SK-N-SH treated with all-trans-retinoic acid at 6 μM for 48 hours (cell line): ENCODE data around the gene RIMBP2.

ENCODE experiments used
- ATAC-seq: fragments of 200-7000 bp; cut with Tn5 transposase; 3 replicates; pipeline ENCODE4 v1.9.1; 2020; ENCODE audit warnings: mild to moderate bottlenecking, moderate library complexity
- ARNTL ChIP-seq: fragments of 450-650 bp; formaldehyde crosslinking; IDR thresholded peaks from 2 replicates; pipeline ENCODE4 v1.5.0; 2020; ENCODE audit warnings: low read depth, mild to moderate bottlenecking, moderate library complexity, borderline replicate concordance
- BACH2 ChIP-seq: fragments of 250-450 bp; sonication (Bioruptor Pico); IDR thresholded peaks from 2 replicates; pipeline ENCODE4 v1.9.0; 2021; ENCODE audit warnings: mild to moderate bottlenecking, borderline replicate concordance
- CREB5 ChIP-seq: fragments of 250-450 bp; sonication (Bioruptor Pico); IDR thresholded peaks from 2 replicates; pipeline ENCODE4 v1.5.1; 2020; ENCODE audit warnings: low read depth, mild to moderate bottlenecking, moderate library complexity
- CSDC2 ChIP-seq: fragments of 250-450 bp; sonication (Bioruptor Pico); IDR thresholded peaks from 2 replicates; pipeline ENCODE4 v1.5.0; 2020; ENCODE audit warnings: mild to moderate bottlenecking, moderate library complexity
- CSRNP3 ChIP-seq: fragments of 250-450 bp; sonication (Bioruptor Pico); IDR thresholded peaks from 2 replicates; pipeline ENCODE4 v1.5.1; 2021; ENCODE audit warnings: mild to moderate bottlenecking, moderate library complexity
- ESRRG ChIP-seq: fragments of 250-450 bp; sonication (Bioruptor Pico); IDR thresholded peaks from 2 replicates; pipeline ENCODE4 v1.6.1; 2021; ENCODE audit warnings: mild to moderate bottlenecking
- GLIS3 ChIP-seq: fragments of 250-450 bp; sonication (Bioruptor Pico); IDR thresholded peaks from 2 replicates; pipeline ENCODE4 v1.5.0; 2020; ENCODE audit warnings: mild to moderate bottlenecking, moderate library complexity
- OSR1 ChIP-seq: fragments of 250-450 bp; sonication (Bioruptor Pico); IDR thresholded peaks from 2 replicates; pipeline ENCODE4 v1.8.0; 2022; ENCODE audit warnings: moderate library complexity, mild to moderate bottlenecking, inconsistent platforms
- PATZ1 ChIP-seq: fragments of 250-450 bp; sonication (Bioruptor Pico); IDR thresholded peaks from 2 replicates; pipeline ENCODE4 v1.8.0; 2020; ENCODE audit warnings: mild to moderate bottlenecking, moderate library complexity, borderline replicate concordance
- POU6F1 ChIP-seq: fragments of 250-450 bp; sonication (Bioruptor Pico); IDR thresholded peaks from 2 replicates; pipeline ENCODE4 v1.8.0; 2021; ENCODE audit warnings: low read depth, mild to moderate bottlenecking, moderate library complexity, borderline replicate concordance
- PPARA ChIP-seq: fragments of 250-450 bp; sonication (Bioruptor Pico); IDR thresholded peaks from 2 replicates; pipeline ENCODE4 v1.5.0; 2020; ENCODE audit warnings: mild to moderate bottlenecking, borderline replicate concordance
- RARB ChIP-seq: fragments of 250-450 bp; sonication (Bioruptor Pico); IDR thresholded peaks from 2 replicates; pipeline ENCODE4 v1.8.0; 2021; ENCODE audit warnings: mild to moderate bottlenecking, moderate library complexity
- SNAI2 ChIP-seq: fragments of 250-450 bp; sonication (Bioruptor Pico); IDR thresholded peaks from 2 replicates; pipeline ENCODE4 v1.5.0; 2020; ENCODE audit warnings: mild to moderate bottlenecking, moderate library complexity
- TCF4 ChIP-seq: fragments of 250-450 bp; sonication (Bioruptor Pico); IDR thresholded peaks from 2 replicates; pipeline ENCODE4 v1.8.0; 2021; ENCODE audit warnings: mild to moderate bottlenecking, moderate library complexity, borderline replicate concordance
- TSHZ2 ChIP-seq: fragments of 250-450 bp; sonication (Bioruptor Pico); IDR thresholded peaks from 2 replicates; pipeline ENCODE4 v1.5.0; 2020; ENCODE audit warnings: mild to moderate bottlenecking, moderate library complexity
- ZC3H10 ChIP-seq: fragments of 250-450 bp; sonication (Bioruptor Pico); IDR thresholded peaks from 2 replicates; pipeline ENCODE4 v1.5.1; 2021; ENCODE audit warnings: mild to moderate bottlenecking, moderate library complexity
- ZFP3 ChIP-seq: fragments of 250-450 bp; sonication (Bioruptor Pico); IDR thresholded peaks from 2 replicates; pipeline ENCODE4 v1.5.0; 2020; ENCODE audit warnings: mild to moderate bottlenecking, moderate library complexity
- ZFP30 ChIP-seq: fragments of 450-650 bp; formaldehyde crosslinking; IDR thresholded peaks from 2 replicates; pipeline ENCODE4 v1.5.0; 2022; ENCODE audit warnings: mild to moderate bottlenecking, moderate library complexity
- ZNF565 ChIP-seq: fragments of 450-650 bp; formaldehyde crosslinking; conservative IDR thresholded peaks from 2 replicates; pipeline ENCODE4 v1.5.0; 2020; ENCODE audit warnings: low read depth, mild to moderate bottlenecking, moderate library complexity
- ZNF70 ChIP-seq: fragments of 450-650 bp; formaldehyde crosslinking; IDR thresholded peaks from 2 replicates; pipeline ENCODE4 v1.5.0; 2020; ENCODE audit warnings: mild to moderate bottlenecking, moderate library complexity
- ZNF8 ChIP-seq: fragments of 450-650 bp; formaldehyde crosslinking; IDR thresholded peaks from 2 replicates; pipeline ENCODE4 v1.5.0; 2020; ENCODE audit warnings: mild to moderate bottlenecking, moderate library complexity

RIMBP2 gene

GRCh38 chr12:130419116-130419515 is 297.0 kb downstream of the RIMBP2 start:
- TF ChIP-seq ZFP3 (CRISPR knock-in tag) (no peak), ZNF70 (CRISPR knock-in tag) (no peak), ZNF565 (no peak), CREB5 (CRISPR knock-in tag) (no peak), ZNF8 (CRISPR knock-in tag) (no peak), TSHZ2 (no peak), CSDC2 (CRISPR knock-in tag) (no peak), ZC3H10 (CRISPR knock-in tag) (no peak), CSRNP3 (no peak), PATZ1 (CRISPR knock-in tag) (no peak), OSR1 (CRISPR knock-in tag) (no peak), ESRRG (CRISPR knock-in tag) (no peak), TCF4 (CRISPR knock-in tag) (no peak), PPARA (CRISPR knock-in tag) (no peak), ARNTL (CRISPR knock-in tag) (no peak), SNAI2 (CRISPR knock-in tag) (no peak)

GRCh38 chr12:130418251-130418650 is 297.8 kb downstream of the RIMBP2 start:
- ATAC-seq = no peak
- TF ChIP-seq OSR1 (CRISPR knock-in tag) = no peak
- no peak for TF ChIP-seq ZNF565
- TF ChIP-seq BACH2 = no peak
- no peak for TF ChIP-seq CSRNP3
- TF ChIP-seq POU6F1 (CRISPR knock-in tag) = no peak
- no peak for TF ChIP-seq PATZ1 (CRISPR knock-in tag)
- TF ChIP-seq ZNF70 (CRISPR knock-in tag) = no peak
- TF ChIP-seq CREB5 (CRISPR knock-in tag) = no peak
- TF ChIP-seq RARB (CRISPR knock-in tag) = no peak
- no peak for TF ChIP-seq ZFP30 (CRISPR knock-in tag)
- TF ChIP-seq ESRRG (CRISPR knock-in tag) = no peak
- TF ChIP-seq ZC3H10 (CRISPR knock-in tag) = no peak
- no peak for TF ChIP-seq PPARA (CRISPR knock-in tag)
- no peak for TF ChIP-seq SNAI2 (CRISPR knock-in tag)
- no peak for TF ChIP-seq ZNF8 (CRISPR knock-in tag)
- TF ChIP-seq TSHZ2 = no peak
- no peak for TF ChIP-seq GLIS3 (CRISPR knock-in tag)
- TF ChIP-seq TCF4 (CRISPR knock-in tag) = no peak
- no peak for TF ChIP-seq CSDC2 (CRISPR knock-in tag)

More at GRCh38 chr12:130419116-130419515, 297.0 kb downstream of the RIMBP2 start:
- ATAC-seq = no peak
